HEK293 (cell line): Measurements from ENCODE around the gene EXTL1.

Experiments used
- ATF2 ChIP-seq: fragments of 450-650 bp; formaldehyde crosslinking; IDR thresholded peaks from 2 replicates; pipeline ENCODE4 v1.5.1; 2016; ENCODE audit warnings: missing biosample characterization, missing genetic modification characterization, low read depth
- BCL11B ChIP-seq: fragments of 450-650 bp; formaldehyde crosslinking; IDR thresholded peaks from 2 replicates; pipeline ENCODE4 v1.5.1; 2016; ENCODE audit warnings: low read depth, missing biosample characterization, missing genetic modification characterization
- HOXC10 ChIP-seq: sonication (generic); formaldehyde crosslinking; IDR thresholded peaks from 2 replicates; pipeline ENCODE4 v1.8.1; 2023; ENCODE audit warnings: mild to moderate bottlenecking, missing genetic modification reagents
- KLF7 ChIP-seq: fragments of 450-650 bp; formaldehyde crosslinking; IDR thresholded peaks from 2 replicates; pipeline ENCODE4 v1.5.1; 2016; ENCODE audit warnings: missing biosample characterization, missing genetic modification characterization, borderline replicate concordance
- OSR2 ChIP-seq: fragments of 450-650 bp; formaldehyde crosslinking; IDR thresholded peaks from 2 replicates; pipeline ENCODE4 v1.5.1; 2016; ENCODE audit warnings: missing biosample characterization, missing genetic modification characterization
- OVOL3 ChIP-seq: fragments of 450-650 bp; formaldehyde crosslinking; IDR thresholded peaks from 2 replicates; pipeline ENCODE4 v1.5.1; 2016; ENCODE audit warnings: missing biosample characterization, missing genetic modification characterization
- PRDM1 ChIP-seq: fragments of 450-650 bp; formaldehyde crosslinking; IDR thresholded peaks from 2 replicates; pipeline ENCODE4; 2016; ENCODE audit warnings: missing biosample characterization, missing genetic modification characterization
- SCRT1 ChIP-seq: fragments of 450-650 bp; formaldehyde crosslinking; IDR thresholded peaks from 2 replicates; pipeline ENCODE4 v1.5.1; 2016; ENCODE audit warnings: missing biosample characterization, missing genetic modification characterization, borderline replicate concordance
- SETDB1 ChIP-seq: IDR thresholded peaks from one replicate; pipeline ENCODE4 v1.6.1; 2017; ENCODE audit warnings: mild to moderate bottlenecking, low read length, moderate library complexity, mixed read lengths; ENCODE audit not compliant: insufficient read length
- WT1 ChIP-seq: fragments of 450-650 bp; formaldehyde crosslinking; IDR thresholded peaks from 2 replicates; pipeline ENCODE4 v1.5.1; 2016; ENCODE audit warnings: missing biosample characterization, missing genetic modification characterization
- YY2 ChIP-seq: fragments of 450-650 bp; formaldehyde crosslinking; IDR thresholded peaks from 2 replicates; pipeline ENCODE4 v1.5.1; 2016; ENCODE audit warnings: missing biosample characterization, missing genetic modification characterization
- ZBTB49 ChIP-seq: fragments of 450-650 bp; formaldehyde crosslinking; IDR thresholded peaks from 2 replicates; pipeline ENCODE4 v1.5.1; 2016; ENCODE audit warnings: missing biosample characterization, missing genetic modification characterization, low read depth
- ZFP41 ChIP-seq: fragments of 450-650 bp; formaldehyde crosslinking; IDR thresholded peaks from 2 replicates; pipeline ENCODE4 v1.5.1; 2016; ENCODE audit warnings: missing biosample characterization, missing genetic modification characterization, borderline replicate concordance
- ZNF132 ChIP-seq: fragments of 450-650 bp; formaldehyde crosslinking; IDR thresholded peaks from 2 replicates; pipeline ENCODE4 v1.5.1; 2017; ENCODE audit warnings: missing biosample characterization, missing genetic modification characterization, borderline replicate concordance
- ZNF155 ChIP-seq: fragments of 450-650 bp; formaldehyde crosslinking; IDR thresholded peaks from 2 replicates; pipeline ENCODE4 v1.5.1; 2016; ENCODE audit warnings: missing biosample characterization, missing genetic modification characterization
- ZNF169 ChIP-seq: fragments of 450-650 bp; formaldehyde crosslinking; IDR thresholded peaks from 2 replicates; pipeline ENCODE4 v1.5.1; 2016; ENCODE audit warnings: missing biosample characterization, missing genetic modification characterization
- ZNF184 ChIP-seq: fragments of 450-650 bp; IDR thresholded peaks from 2 replicates; pipeline ENCODE4 v1.5.1; 2018; ENCODE audit warnings: missing biosample characterization, mild to moderate bottlenecking, missing genetic modification characterization
- ZNF202 ChIP-seq: fragments of 450-650 bp; formaldehyde crosslinking; IDR thresholded peaks from 2 replicates; pipeline ENCODE4 v1.5.1; 2016; ENCODE audit warnings: missing biosample characterization, missing genetic modification characterization, borderline replicate concordance
- ZNF211 ChIP-seq: fragments of 450-650 bp; formaldehyde crosslinking; IDR thresholded peaks from 2 replicates; pipeline ENCODE4 v1.5.1; 2016; ENCODE audit warnings: low read depth, missing biosample characterization, missing genetic modification characterization
- ZNF280C ChIP-seq: fragments of 450-650 bp; formaldehyde crosslinking; IDR thresholded peaks from 2 replicates; pipeline ENCODE4 v1.5.1; 2016; ENCODE audit warnings: missing biosample characterization, missing genetic modification characterization
- ZNF292 ChIP-seq: fragments of 450-650 bp; formaldehyde crosslinking; IDR thresholded peaks from 2 replicates; pipeline ENCODE4 v1.5.1; 2016; ENCODE audit warnings: low read depth, missing biosample characterization, missing genetic modification characterization, borderline replicate concordance
- ZNF324 ChIP-seq: fragments of 450-650 bp; formaldehyde crosslinking; IDR thresholded peaks from 2 replicates; pipeline ENCODE4 v1.5.1; 2016; ENCODE audit warnings: missing biosample characterization, missing genetic modification characterization
- ZNF341 ChIP-seq: fragments of 450-650 bp; formaldehyde crosslinking; IDR thresholded peaks from 2 replicates; pipeline ENCODE4; 2016; ENCODE audit warnings: low read depth, missing biosample characterization, missing genetic modification characterization
- ZNF366 ChIP-seq: fragments of 450-650 bp; formaldehyde crosslinking; conservative IDR thresholded peaks from 2 replicates; pipeline ENCODE4 v1.5.1; 2016; ENCODE audit warnings: missing biosample characterization, missing genetic modification characterization
- ZNF37A ChIP-seq: fragments of 450-650 bp; IDR thresholded peaks from 2 replicates; pipeline ENCODE4 v1.5.1; 2018; ENCODE audit warnings: missing biosample characterization, missing genetic modification characterization
- ZNF48 ChIP-seq: fragments of 450-650 bp; formaldehyde crosslinking; IDR thresholded peaks from 2 replicates; pipeline ENCODE4 v1.5.1; 2016; ENCODE audit warnings: missing biosample characterization, missing genetic modification characterization
- ZNF529 ChIP-seq: fragments of 450-650 bp; formaldehyde crosslinking; IDR thresholded peaks from 2 replicates; pipeline ENCODE4 v1.5.1; 2017; ENCODE audit warnings: missing genetic modification characterization, missing biosample characterization; ENCODE audit not compliant: insufficient replicate concordance
- ZNF544 ChIP-seq: fragments of 450-650 bp; formaldehyde crosslinking; IDR thresholded peaks from 2 replicates; pipeline ENCODE4 v1.5.0; 2017; ENCODE audit warnings: missing biosample characterization, missing genetic modification characterization
- ZNF555 ChIP-seq: fragments of 450-650 bp; formaldehyde crosslinking; conservative IDR thresholded peaks from 2 replicates; pipeline ENCODE4 v1.5.1; 2017; ENCODE audit warnings: missing biosample characterization, mild to moderate bottlenecking, missing genetic modification characterization, inconsistent platforms
- ZNF560 ChIP-seq: fragments of 450-650 bp; formaldehyde crosslinking; IDR thresholded peaks from 2 replicates; pipeline ENCODE4 v1.5.1; 2017; ENCODE audit warnings: missing biosample characterization, missing genetic modification characterization, borderline replicate concordance
- ZNF561 ChIP-seq: fragments of 450-650 bp; IDR thresholded peaks from 2 replicates; pipeline ENCODE4 v1.5.1; 2018; ENCODE audit warnings: missing biosample characterization, missing genetic modification characterization, borderline replicate concordance
- ZNF596 ChIP-seq: fragments of 450-650 bp; IDR thresholded peaks from 2 replicates; pipeline ENCODE4 v1.5.0; 2018; ENCODE audit warnings: missing biosample characterization, mild to moderate bottlenecking, missing genetic modification characterization, moderate library complexity
- ZNF76 ChIP-seq: fragments of 450-650 bp; formaldehyde crosslinking; IDR thresholded peaks from 2 replicates; pipeline ENCODE4; 2016; ENCODE audit warnings: low read depth, missing biosample characterization, missing genetic modification characterization, borderline replicate concordance
- ZNF777 ChIP-seq: fragments of 450-650 bp; formaldehyde crosslinking; IDR thresholded peaks from 2 replicates; pipeline ENCODE4 v1.5.1; 2017; ENCODE audit warnings: missing biosample characterization, missing genetic modification characterization, borderline replicate concordance
- ZNF785 ChIP-seq: fragments of 450-650 bp; formaldehyde crosslinking; IDR thresholded peaks from 2 replicates; pipeline ENCODE4 v1.5.1; 2016; ENCODE audit warnings: missing biosample characterization, missing genetic modification characterization
- ZSCAN30 ChIP-seq: fragments of 450-650 bp; IDR thresholded peaks from 2 replicates; pipeline ENCODE4 v1.5.1; 2018; ENCODE audit warnings: missing biosample characterization, mild to moderate bottlenecking, missing genetic modification characterization, moderate library complexity

Gene EXTL1

GRCh38 chr1:26035203-26035958, 13.8 kb downstream of the EXTL1 start (continued):
- TF ChIP-seq OSR2: no peak
- TF ChIP-seq KLF7 (tag by site-specific recombination): no peak
- TF ChIP-seq SCRT1: no peak
- no peak for TF ChIP-seq ZNF211
- TF ChIP-seq ZNF155 (tag by site-specific recombination): no peak
- no peak for TF ChIP-seq ZFP41 (tag by site-specific recombination)
- peak; percentile 77 for TF ChIP-seq ZNF366
- TF ChIP-seq BCL11B: 0 out of 2 replicates have a peak, but pooled peaks have one; percentile 40
- TF ChIP-seq ZNF37A: no peak
- no peak for TF ChIP-seq HOXC10 (CRISPR knock-in tag)
- no peak for TF ChIP-seq ZNF132 (tag by site-specific recombination)
- TF ChIP-seq ZBTB49 (tag by site-specific recombination): no peak
- TF ChIP-seq ZNF529 (tag by site-specific recombination): no peak
- TF ChIP-seq PRDM1: no peak
- TF ChIP-seq ZNF292 (tag by site-specific recombination): no peak
- TF ChIP-seq ZSCAN30 (tag by site-specific recombination): peak; percentile 22; the same call in 1 of the 2 replicates
- no peak for TF ChIP-seq ZNF777
- no peak for TF ChIP-seq YY2 (tag by site-specific recombination)
- no peak for TF ChIP-seq ZNF48 (tag by site-specific recombination)
- no peak for TF ChIP-seq ATF2 (tag by site-specific recombination)
- peak; percentile 70; the same call in 1 of the 2 replicates for TF ChIP-seq ZNF76
- no peak for TF ChIP-seq ZNF544 (tag by site-specific recombination)
- no peak for TF ChIP-seq ZNF560 (tag by site-specific recombination)
- no peak for TF ChIP-seq ZNF341
- no peak for TF ChIP-seq ZNF555 (tag by site-specific recombination)
- TF ChIP-seq ZNF184: no peak
- no peak for TF ChIP-seq ZNF596 (tag by site-specific recombination)
- no peak for TF ChIP-seq ZNF169 (tag by site-specific recombination)
- no peak for TF ChIP-seq ZNF202 (tag by site-specific recombination)
- no peak for TF ChIP-seq ZNF280C (tag by site-specific recombination)
- TF ChIP-seq SETDB1: no peak
- no peak; the same call in 1 of the 2 replicates for TF ChIP-seq WT1 (tag by site-specific recombination)
- TF ChIP-seq OVOL3 (tag by site-specific recombination): no peak
- TF ChIP-seq ZNF561 (tag by site-specific recombination): peak; percentile 81; the same call in 1 of the 2 replicates
- no peak for TF ChIP-seq ZNF785
- TF ChIP-seq ZNF324 (tag by site-specific recombination): 0 out of 2 replicates have a peak, but pooled peaks have one; percentile 32
